HK-2 (cell line): ENCODE results near the gene LRCOL1.
"Not testable (repeated sequence)": the region's sequence is repeated elsewhere in the genome, so short reads cannot be mapped to it uniquely, and the experiment has no call there.

Source experiments
- DNase-seq: peaks from one replicate; pipeline ENCODE4 v3.0.0-alpha.2; 2018; ENCODE audit not compliant: unreplicated experiment

The LRCOL1 gene

GRCh38 chr12:132600048-132601032 lies 10.0 kb downstream of the LRCOL1 start:
- peak; percentile 70 for DNase-seq

DNA sequence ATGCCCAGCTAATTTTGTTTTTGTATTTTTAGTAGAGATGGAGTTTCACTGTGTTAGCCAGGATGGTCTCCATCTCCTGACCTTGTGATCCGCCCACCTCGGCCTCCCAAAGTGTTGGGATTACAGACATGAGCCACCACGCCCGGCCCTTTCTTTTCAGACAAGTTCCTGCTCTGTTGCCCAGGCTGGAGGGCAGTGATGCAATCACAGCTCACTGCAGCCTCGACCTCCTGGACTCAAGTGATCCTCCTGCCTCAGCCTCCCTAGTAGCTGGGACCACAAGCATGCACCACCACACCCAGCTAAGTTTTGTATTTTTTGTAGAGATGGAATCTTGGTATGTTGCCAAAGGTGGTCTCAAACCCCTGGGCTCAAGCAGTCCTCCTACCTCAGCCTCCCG lies 10.9 kb downstream of the LRCOL1 start:
- DNase-seq = not testable (repeated sequence)

- no peak for DNase-seq
These were observed 12.8 kb downstream of the LRCOL1 start for GRCh38 chr12:132597333-132598316.

DNA sequence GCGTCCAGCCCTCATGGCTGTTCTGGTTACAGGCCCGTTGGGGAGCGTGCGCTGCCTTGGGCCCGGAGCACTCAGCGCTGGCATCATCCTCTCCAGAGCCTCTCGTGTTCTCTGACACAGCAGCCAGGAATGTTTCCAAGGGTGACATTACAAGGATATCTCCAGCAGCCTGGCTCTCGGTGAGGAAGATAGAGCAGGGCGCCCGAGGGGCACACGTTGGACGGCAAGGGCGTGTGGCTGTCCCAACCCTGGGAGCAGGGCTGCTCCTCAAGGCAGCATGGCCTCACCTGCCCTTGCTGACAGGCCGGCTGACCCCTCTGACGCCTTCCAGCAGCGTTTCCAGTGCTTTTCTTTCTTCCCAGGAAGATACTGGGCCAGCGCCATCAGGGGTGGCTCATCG lies 14.4 kb downstream of the LRCOL1 start:
- DNase-seq = peak; percentile 61

- DNase-seq = no peak
These were observed 15.2 kb downstream of the LRCOL1 start for GRCh38 chr12:132595183-132595582.

GRCh38 chr12:132593938-132594358 lies 16.4 kb downstream of the LRCOL1 start:
- DNase-seq = no peak

DNA sequence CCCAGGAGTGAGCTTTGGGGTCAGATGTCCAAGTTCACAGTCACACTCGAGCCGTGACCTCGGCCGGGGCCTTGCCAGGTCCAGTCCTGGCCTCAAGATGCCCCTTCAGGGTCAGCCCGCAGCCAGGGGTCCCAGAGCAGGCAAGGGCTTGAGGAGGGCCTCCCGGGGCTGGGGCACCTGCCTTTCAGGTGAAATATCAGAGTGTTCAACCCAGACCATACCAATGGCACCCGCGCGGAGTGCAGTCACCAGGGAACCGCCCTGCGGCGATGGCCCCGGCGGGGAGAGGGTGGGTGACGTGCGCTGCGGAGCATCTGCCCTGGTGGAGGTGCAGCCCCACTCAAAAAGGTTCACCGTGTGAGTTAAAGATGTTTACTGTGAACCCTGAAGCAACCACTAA lies 16.9 kb downstream of the LRCOL1 start:
- DNase-seq = no peak

- no peak for DNase-seq
These were observed 17.3 kb downstream of the LRCOL1 start for GRCh38 chr12:132593071-132593470.

- DNase-seq = no peak
These were observed 18.0 kb downstream of the LRCOL1 start for GRCh38 chr12:132592282-132592970.

DNA sequence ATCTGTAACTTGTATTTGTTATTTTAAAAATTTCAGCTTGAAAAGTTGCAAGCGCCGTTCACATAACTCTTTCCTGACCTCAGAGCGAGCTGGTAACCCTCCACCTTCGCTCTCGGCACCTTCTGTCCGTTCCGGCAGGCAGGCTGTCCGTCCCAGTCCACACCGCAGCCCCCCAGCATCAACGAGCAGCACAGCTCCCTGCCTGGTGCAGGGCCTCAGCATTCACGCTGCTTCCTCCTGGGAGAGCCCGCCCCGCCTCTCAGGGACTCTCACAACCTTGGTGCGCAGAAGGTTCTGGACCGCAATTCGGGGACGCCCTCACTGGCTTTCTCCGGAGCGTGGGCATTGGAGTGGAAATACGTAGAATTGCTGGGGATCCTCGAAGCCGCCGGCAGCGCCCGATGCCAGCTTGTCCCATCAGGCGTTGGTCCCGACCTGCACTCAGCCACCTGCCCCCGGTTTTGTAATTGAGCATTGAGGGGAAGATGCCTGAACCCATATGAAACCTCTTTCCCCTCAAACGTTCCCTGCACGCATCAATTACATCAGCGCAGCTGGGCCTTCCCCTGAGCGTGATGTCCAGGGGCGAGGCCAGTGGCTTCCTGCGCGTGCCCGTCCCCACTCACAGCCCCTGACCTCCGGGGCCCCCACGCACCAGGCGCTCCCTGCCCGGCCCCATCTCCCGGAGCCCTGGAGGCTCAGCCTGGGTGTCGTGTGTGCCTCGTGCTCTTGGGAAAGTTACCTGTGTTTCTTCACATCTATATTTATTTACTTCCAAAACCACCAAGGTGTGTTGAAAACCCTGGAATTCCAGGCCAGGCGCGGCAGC lies 19.1 kb downstream of the LRCOL1 start:
- DNase-seq = no peak

DNA sequence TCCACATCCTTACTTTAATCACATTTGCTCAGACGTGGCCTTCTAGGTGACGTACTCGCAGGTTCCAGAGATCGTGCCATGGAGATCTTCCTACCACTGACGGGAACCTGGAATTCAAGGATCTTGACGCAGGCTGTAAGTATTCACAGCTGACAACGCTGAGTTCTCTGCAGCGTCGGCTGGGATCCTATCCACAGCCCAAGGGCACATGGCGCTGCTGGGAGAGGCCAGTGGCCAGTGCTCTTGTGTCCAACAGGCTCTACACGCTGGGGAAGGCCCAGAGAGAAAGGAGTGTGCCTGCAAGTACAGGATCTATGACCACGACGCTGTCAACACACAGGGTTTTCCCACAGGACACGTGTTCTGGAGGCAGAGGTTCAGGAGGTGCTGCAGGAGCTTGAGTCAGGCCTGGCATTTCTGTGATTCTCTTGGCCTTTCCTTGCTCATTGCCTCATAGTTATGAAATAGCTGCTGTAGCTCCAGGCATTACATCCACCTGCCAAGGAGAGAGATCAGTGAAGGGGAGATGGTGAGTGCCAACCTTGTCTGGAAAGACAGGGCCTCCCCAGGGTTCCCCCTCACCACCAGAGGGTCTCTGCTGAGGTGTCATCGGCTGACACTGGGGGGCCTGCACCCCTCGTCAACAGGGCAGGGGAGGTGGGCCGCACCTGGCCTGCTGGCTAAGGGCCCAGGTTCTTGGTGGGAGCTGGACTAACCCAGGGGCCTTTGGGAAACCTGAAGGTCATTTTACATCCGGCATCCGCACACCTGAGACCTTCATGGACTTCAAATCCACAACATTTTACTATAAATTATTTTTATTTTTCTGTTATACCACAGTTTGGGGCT lies 21.3 kb downstream of the LRCOL1 start:
- DNase-seq = no peak

DNA sequence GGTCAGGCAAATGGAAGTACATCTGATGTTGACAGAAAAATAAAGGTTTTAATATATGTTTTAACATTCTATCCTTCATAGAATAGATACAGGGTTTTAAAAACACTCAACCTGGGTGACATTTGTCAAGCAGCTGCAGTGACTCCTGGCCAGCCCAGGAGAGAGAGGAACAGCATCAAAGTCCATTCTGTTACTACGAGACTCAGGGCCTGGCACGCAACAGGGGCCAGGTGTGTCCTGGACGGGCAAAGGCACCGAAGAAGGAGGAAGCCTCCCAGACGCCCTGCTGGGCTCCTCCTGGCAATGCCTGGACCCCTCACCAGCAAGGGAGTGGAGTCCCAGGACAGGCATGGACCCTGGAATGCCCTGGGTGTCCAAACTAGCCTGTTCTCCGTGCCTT lies 22.1 kb downstream of the LRCOL1 start:
- DNase-seq = no peak

GRCh38 chr12:132587781-132588180 lies 22.6 kb downstream of the LRCOL1 start:
- DNase-seq = no peak

GRCh38 chr12:132586929-132587328 lies 23.5 kb downstream of the LRCOL1 start:
- no peak for DNase-seq

- no peak for DNase-seq
These were observed 25.2 kb downstream of the LRCOL1 start for GRCh38 chr12:132585177-132585576.

GRCh38 chr12:132584429-132584828 lies 26.0 kb downstream of the LRCOL1 start:
- no peak for DNase-seq

DNA sequence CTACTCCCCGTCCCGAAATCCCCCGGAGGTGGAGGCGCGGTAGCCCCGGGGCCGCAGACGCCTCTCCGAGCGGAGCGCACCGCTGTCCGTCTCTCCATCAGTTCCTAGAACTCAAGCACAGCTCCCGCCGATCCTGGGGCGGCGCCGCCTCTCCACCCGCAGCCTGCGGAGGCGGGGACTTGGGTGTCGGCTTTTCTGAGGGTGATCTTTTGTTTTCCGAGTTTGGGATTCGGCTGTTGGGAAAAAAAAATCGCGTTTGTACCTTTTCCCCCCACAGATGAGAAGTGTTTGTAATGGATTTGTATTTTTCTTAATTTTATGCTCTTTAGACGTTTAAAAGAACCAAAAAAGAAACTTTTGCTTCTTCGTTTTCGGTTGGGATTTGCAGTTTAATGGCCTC lies 26.6 kb downstream of the LRCOL1 start:
- DNase-seq = no peak

GRCh38 chr12:132583411-132583710 lies 27.0 kb downstream of the LRCOL1 start:
- DNase-seq = no peak

GRCh38 chr12:132582582-132583410 lies 27.6 kb downstream of the LRCOL1 start:
- DNase-seq = no peak
